Sigmoid colon (tissue), 4 donors: ENCODE results near the gene CLIC3.

Experiments
- EP300 ChIP-seq, 4 donors: sonication (generic); formaldehyde crosslinking; IDR thresholded peaks; one replicate each; pipeline ENCODE4 v1.6.1; 2017; ENCODE audit warnings: antibody characterized with exemption in 4 of 4
- POLR2A ChIP-seq, 2 donors: fragments of 450-650 bp; IDR thresholded peaks; one replicate each; pipeline ENCODE4 v1.6.1; 2016; ENCODE audit warnings: antibody characterized with exemption in 2 of 2, mild to moderate bottlenecking in 2 of 2, moderate library complexity in 2 of 2
- POLR2AphosphoS5 ChIP-seq, 4 donors: sonication (generic); formaldehyde crosslinking; IDR thresholded peaks; one replicate each; pipeline ENCODE4 v1.6.1; 2017; ENCODE audit warnings: antibody characterized with exemption in 4 of 4
- TF ChIP-seq, protein P1 (sequence below), 4 experiments: fragments of 450-650 bp in 3 of 4; fragments of 200-600 bp in 1 of 4; IDR thresholded peaks; one replicate each; pipeline ENCODE4 v1.5.1; 2016 to 2019; ENCODE audit warnings: antibody characterized with exemption in 4 of 4, mild to moderate bottlenecking in 3 of 4, moderate library complexity in 2 of 4

GRCh38 chr9:137007108-137007815, 10.9 kb upstream of the CLIC3 start:
- TF ChIP-seq, protein P1, sequence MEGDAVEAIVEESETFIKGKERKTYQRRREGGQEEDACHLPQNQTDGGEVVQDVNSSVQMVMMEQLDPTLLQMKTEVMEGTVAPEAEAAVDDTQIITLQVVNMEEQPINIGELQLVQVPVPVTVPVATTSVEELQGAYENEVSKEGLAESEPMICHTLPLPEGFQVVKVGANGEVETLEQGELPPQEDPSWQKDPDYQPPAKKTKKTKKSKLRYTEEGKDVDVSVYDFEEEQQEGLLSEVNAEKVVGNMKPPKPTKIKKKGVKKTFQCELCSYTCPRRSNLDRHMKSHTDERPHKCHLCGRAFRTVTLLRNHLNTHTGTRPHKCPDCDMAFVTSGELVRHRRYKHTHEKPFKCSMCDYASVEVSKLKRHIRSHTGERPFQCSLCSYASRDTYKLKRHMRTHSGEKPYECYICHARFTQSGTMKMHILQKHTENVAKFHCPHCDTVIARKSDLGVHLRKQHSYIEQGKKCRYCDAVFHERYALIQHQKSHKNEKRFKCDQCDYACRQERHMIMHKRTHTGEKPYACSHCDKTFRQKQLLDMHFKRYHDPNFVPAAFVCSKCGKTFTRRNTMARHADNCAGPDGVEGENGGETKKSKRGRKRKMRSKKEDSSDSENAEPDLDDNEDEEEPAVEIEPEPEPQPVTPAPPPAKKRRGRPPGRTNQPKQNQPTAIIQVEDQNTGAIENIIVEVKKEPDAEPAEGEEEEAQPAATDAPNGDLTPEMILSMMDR (IDR thresholded peaks at IDR 0.05): no peak
- TF ChIP-seq POLR2A (IDR thresholded peaks at IDR 0.05): no peak
- TF ChIP-seq EP300 (IDR thresholded peaks at IDR 0.05): no peak
- no peak for TF ChIP-seq POLR2AphosphoS5 (IDR thresholded peaks at IDR 0.05)
